Fibroblast of skin of left biceps (primary cell): ENCODE measurements around the gene NAP1L4.
A peak's percentile ranks its signal among the peaks of the same experiment; 100 is the strongest.
"Not testable (repeated sequence)": the region's sequence is repeated elsewhere in the genome, so short reads cannot be mapped to it uniquely, and the experiment has no call there.

ENCODE experiments used
- DNase-seq, 2 experiments: peaks; one replicate each; pipeline ENCODE4 v3.0.0-alpha.2; 2013; ENCODE audit warnings: low read depth in 2 of 2

NAP1L4 gene

DNA sequence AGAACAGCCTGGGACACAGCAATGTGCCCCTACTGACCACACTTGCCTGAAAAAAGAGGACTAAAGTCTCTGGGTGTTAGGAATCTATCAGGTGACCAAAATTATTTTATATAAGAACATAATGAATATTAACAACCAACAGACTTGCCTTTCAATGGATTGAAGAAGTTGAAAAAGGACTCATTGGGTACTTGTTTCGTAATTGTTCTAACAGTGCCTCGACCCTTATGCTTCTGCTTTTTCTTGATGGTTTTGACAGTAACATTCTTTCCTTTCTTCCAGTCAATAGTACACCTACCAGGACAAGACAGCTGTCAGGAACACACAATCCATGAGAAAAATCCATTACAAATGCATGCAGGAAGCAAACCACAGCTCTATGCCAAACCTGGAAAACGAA, 33.9 kb downstream of the NAP1L4 start:
- DNase-seq = no peak

DNA sequence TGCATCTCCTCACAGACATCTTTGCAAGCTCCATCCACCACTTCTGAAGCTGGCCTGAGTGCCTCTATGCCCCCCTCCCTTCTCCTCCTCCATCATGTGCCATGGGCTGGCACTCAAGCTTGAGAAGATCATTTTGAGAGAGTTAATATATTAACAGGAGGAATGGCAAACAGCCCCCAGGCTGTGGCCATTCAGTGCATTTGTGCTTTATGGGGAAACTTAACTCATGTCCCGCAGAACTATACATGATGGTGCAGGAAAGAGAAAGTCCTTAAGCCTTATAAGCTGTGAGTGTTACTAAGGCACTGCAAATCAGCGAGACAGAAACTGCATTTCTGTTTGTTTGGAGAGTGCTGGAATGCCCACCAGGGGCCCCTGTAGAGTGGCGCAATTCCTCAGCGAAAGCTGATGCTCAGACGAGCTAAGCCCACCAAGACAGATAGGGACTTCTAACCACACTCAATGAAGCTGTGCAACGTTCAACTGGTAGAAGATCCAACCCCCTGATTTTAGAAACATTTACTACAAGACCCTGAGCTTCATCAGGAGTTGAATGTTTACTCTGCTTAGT, 36.1 kb downstream of the NAP1L4 start:
- DNase-seq = no peak

DNA sequence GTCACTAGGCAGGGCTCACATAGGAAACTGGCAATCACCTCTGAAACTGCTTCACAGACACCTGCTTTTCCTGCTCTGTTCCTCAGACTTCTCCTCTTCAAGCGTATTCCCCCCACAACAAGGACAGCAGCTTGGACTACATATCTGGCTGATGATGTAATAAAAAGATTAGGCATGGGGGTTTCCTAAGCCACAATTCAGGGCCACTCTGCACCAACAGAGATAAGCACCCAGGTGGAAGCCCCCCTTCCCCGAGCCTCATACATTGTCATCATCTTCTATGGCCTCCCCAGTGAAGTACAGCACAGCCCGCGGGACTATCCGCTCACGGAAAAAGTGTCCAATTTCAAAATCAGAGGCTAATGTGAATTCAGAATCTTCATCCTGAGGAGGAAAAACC, 37.9 kb downstream of the NAP1L4 start:
- DNase-seq = no peak

DNA sequence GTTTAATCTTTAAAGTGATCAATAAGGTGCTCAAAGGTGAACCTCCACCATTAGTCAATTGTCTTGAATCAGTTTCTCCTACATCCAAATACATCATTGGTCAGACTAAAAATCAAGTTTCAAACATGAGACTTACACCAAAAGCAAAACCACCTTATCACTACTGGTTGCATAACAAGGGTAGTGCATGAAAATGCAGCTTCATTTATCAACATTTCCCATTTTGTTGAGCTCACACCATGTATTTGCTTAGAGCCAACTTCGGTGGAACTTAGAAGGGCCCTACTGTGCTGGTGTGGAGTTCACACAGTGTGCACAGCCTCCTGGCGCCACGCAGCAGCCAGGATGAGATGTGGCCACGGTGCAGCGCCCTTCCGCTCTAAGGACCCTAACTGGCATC, 39.8 kb downstream of the NAP1L4 start:
- no peak for DNase-seq

DNA sequence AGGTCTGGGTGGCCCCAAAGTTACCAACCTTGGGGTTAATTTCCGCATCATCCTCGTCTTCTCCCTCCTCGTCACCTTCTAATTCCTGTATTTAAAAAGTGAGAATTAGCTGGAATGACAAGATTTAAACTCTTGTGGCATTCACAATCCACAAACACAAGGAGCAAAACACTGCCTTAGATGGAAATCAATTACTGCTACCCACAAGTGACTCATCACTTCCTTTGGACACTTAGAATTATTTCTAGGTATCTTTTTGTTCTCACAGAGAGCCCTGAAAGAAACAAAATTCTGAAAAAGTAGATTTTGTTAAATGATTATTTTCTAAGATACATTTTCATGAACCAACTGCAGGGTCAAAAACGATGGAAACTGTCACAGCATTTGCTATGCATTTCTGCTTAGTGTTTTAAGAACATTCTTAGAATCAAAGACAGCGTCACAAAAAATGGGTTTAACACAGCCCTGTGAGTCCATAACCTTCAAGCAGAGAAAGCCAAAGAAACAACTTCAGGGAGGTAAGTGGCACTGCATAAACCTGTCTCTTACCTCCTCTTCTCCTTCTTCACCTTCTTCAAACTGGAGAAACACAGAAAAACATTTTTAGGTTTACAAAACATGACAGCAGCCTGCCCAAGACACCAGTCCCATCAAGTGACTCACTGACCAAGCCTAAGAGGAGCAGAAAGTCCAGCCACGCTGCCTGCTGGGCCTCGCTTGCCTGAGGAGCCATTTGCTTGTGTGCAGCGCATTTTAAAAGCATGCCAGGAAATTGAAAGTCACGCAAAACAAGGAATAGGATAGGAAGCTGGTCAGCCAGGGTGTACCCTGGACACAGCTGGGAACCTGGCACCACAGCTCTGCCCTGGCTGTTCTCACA, 40.7 kb downstream of the NAP1L4 start:
- peak; percentile 15 to 21 for DNase-seq

DNA sequence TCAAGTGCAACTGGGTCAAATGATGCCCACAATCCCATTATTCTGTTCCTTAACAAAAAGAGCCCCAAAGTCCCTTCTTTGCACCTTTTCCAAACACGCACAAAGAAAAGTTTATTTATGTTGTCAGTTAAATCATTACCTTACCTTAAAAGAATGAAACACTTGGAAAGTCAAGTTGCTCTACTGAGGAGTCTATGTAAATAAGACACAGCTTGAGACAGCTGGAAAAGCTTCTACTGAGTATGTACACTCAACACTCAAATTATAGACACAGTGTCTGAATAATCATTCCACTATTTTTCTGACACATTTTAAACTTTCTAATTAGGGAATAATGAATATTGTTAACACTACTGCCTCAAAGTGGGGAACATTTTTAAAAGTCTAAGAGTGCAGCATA, 41.3 kb downstream of the NAP1L4 start:
- no peak for DNase-seq

DNA sequence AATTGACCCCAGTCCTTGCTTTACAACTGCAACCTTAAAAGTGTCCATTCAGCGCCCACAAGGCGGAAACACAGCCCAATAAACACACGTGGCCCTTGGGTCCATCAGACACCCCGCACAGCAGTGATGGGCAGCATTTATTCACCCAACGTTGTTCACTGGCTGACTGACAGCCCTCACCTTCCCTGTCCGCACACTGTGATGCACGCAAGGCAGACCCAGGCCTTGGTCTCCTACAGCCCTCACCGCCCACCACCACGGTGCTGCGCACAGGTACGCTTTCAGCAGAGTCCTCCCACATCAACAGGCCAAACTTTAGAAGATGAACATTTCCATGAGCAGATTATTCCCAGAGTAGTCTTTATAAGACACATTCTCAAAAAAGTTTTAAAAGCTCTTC, 42.2 kb downstream of the NAP1L4 start:
- DNase-seq = no peak

DNA sequence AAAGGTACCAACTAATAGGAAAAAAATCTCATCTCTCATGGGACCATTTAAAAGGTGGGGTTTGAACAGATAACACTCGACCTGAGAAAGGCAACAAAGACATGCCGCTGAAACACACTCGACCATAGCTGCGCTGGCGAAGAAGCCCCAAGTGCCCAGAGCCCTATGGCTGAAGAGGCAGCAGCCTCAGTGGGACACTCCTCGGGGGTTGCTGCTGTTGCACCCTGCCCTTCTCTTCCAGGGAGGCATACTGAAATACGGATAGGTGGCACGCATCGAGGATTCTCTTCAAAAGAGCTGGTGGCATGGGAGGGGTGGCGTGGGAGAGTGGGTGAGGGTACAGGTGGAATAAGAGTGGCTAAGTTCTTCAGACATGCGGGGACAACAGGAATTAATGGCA, 44.4 kb downstream of the NAP1L4 start:
- no peak for DNase-seq

DNA sequence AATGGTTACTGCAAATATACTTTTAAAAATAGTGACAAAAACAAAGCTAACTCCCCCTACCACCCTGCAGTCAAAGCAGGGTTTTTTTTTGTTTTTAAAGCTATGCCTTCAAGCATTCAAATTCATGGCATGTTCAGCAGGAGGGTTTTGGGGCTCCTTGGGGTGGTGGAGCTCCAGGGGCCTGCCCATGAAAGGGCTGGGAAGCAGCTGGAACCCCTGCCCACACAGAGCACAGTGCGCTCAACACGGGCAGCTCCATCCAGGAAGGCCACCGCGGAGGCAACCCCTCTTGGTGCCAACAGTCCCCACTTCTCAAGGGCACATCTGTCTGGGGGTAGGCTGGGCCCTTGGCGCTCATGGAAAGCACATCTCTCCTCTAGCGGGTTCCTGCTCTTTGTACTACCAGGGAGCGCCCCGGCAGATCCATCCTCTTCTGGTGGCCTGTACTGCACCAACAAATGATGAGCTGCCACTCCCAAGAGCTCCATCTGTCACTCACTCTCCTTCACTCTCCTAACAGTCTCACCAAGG, 46.3 kb downstream of the NAP1L4 start:
- DNase-seq = no peak

DNA sequence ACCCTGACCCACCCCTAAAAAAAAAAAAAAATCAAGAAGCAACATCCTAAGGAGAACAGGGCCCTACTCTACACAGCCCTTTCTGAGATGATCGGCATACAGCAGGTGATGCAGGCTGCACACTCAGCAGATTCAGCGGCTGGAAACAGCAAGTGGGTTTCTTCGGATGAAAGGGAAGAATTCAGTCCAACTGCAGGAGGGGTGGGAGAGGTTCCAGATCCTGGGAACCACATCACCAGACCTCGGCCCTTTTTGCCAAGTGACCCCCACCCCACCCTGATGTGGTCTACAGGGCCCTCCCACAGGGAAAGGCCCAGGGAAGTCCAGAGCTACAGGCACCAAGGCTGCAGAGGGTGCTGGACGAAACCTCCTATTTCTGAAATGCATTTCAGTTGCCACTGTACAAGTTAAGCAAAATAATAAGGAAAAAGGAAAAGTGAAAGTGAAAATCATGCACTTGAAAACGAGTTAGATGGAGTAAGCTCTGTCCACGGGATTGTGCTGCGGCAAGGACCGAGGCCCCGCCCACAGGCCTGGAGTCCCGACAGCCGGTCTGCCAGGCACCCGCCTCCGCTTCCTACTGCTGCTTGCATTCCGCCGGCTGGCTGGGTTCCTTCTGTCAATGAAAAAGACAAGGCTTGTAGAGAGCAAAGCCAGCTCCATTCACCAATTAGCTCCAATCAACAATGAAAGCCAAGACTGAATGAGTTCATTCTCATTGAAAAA, 46.9 kb downstream of the NAP1L4 start:
- peak; percentile 41 to 43 for DNase-seq

DNA sequence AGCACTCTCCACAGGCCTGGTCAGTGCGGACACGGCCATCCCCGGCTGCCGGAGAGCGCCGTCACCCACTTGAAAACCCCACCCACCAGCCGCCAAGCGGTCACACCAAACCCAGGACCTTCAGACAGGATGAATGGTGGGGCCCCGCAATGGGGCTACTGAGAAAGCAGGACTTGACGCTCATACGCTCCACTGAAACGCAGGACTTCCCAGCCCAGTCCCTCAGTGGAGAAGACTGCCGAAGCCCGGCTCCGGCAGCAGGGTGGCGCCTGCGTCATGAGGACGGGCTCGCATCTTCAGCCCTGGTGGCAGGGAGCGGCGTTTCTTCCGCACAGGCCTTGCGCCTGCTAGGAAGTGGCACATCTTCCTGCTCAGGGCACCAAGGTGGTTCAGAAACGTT, 47.6 kb downstream of the NAP1L4 start:
- DNase-seq = no peak

DNA sequence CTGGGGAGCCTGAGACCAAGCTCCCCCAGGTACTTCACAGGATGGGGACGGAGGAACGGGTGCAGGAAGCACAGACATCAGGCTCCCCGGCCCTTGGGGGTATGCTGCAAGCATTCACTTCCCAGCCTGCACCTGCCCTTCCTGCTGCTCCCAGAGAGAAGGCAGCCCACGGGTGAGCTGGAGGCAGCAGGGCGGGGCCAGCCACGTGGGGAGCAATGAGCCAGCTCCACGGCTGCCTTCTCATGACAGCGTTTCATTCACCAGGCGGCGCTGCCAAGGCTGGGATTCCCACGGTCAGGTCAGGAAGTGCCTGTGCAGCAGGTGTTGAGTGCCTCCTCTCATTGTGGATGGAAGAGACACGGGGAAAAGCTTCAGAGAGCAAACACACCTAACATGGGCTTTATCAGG, 48.4 kb downstream of the NAP1L4 start:
- no peak for DNase-seq

DNA sequence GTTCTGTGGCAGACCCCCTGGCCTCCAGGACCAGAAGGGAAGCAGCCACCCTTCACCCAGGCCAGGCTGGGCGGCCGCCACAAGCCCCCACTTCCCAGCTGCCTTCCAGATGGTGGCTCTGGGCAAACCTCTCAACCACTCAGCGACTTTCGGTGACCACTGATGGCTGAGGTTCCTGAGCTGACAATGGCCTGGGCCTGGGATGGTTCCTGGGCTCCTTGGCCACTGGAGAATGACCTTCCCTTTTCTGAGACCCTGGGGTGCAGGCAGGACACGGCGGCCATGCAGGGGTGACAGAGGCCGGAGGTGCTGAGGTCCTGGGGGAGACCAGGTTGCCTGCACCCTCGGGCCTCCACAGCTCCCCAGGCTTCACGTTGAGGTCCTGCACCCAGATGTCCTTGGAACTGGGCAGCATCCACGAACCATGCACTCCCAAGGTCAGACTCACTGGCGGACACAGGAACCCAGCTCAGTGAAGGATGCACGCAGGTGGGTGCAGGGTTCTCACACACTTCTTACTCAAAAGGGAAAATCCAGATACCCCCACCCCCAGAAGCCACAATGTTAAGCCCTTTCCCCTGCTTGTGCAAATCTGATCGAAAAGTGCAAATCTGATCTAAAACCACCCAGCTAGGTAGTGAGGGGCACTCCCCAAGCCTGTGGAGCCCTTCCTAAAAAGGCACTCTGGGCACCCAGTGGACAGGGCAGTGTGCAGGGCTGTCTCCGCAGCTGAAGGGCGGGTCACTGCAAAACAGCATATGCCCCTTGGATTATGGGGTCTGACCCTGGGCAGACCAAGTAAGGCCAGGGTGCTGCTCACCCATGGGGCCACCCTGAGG, 49.0 kb downstream of the NAP1L4 start:
- DNase-seq = no peak

DNA sequence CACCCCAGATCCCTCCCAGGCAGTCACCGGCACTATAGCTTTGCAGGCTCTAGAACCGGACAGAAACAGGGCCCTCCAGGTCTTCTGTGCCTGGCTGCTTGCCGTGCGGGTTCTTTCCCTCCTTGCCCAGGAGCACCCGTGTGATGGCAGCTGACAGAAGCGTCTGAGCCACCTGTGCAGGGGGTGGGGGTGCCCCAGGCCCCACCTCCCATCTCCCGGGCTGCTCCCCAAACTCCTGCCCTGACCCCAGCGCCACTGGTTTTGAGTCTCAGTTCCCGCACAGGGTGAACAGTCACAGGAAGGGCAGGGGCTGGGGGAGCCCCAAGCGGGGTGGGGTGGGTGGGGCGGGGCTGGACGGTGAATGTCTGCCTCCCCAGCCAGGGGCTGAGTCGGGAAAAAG, 49.7 kb downstream of the NAP1L4 start:
- DNase-seq = no peak

DNA sequence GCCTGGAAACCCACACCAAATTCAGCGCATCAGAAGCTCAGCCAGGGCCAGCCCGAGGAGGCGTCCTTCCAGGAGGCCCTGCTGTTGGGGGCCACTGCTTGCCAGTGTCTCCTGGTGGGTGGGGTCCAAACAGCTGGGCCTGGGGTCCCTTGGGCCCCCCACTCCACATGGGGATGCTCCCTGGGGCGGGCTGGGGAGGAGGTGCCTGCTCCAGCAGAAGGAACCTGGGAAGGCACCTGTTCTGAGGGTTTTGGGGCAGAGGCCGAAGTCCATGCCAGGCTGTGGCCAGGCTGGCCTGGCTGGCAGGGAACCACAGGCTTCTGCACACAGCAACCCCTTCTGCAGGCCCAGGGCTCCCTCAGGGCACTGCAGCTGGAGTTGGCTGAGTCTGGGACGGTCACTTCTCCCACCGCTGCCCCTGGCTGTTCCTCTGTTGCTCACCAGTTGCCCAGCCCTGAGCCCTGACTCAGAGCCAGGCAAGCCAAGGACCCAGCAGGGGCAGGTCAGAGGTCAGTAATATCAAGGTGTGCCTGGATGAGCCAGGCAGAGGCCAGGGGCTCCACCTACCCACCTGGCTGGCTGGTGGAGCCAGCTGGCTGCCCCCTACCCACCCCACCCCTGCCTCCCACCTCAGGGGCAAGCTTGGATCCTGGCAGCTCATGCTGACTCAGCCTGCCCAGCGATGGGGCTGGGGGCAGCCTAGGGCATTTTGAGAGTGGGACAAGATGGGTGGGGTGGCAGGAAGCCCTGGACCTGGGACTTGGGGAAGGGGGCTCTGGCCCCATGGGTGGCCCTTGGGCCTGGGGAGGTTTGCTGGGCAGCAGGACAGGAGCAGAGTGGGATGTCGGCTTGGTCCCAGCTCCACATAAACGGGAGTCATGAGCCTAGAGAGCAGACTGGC, 51.0 kb downstream of the NAP1L4 start:
- DNase-seq = no peak

DNA sequence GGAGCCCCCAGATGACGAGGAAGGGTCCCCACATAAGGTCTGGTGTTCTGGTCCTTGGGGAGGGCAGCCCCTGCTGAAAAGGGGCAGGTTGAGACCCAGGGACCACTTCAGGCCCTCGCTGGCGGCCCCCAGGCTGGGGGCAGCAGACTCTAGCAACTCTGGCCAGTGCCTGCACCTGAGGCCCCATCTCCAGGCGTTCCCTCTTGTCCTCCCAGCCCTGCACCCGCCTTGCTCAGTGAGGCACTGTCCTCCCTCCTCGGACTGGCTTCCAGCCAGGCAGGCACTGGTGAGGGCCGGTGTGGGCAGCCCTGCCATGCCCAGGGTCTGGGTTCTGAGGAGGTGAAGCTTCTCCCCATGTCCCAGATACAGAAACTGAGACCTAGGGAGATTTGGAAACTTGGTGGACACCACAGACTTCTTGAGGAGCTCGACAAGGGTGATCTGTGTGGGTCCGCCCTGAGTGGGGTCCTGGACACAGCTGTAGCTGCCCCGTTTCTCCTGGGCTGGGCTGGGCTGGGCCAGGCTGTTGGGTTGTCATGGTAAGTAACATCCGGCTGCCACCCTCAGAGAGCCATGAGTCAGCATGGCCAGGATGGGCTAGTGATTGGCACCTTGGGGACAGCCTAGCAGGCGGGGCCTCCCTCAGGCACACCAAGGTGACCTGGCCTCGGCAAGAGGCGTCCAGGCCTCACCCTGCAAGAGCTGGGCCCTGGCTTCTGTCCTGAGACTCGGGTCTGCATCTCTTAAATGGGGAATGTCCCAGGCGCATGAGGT, 51.8 kb downstream of the NAP1L4 start:
- no peak for DNase-seq

DNA sequence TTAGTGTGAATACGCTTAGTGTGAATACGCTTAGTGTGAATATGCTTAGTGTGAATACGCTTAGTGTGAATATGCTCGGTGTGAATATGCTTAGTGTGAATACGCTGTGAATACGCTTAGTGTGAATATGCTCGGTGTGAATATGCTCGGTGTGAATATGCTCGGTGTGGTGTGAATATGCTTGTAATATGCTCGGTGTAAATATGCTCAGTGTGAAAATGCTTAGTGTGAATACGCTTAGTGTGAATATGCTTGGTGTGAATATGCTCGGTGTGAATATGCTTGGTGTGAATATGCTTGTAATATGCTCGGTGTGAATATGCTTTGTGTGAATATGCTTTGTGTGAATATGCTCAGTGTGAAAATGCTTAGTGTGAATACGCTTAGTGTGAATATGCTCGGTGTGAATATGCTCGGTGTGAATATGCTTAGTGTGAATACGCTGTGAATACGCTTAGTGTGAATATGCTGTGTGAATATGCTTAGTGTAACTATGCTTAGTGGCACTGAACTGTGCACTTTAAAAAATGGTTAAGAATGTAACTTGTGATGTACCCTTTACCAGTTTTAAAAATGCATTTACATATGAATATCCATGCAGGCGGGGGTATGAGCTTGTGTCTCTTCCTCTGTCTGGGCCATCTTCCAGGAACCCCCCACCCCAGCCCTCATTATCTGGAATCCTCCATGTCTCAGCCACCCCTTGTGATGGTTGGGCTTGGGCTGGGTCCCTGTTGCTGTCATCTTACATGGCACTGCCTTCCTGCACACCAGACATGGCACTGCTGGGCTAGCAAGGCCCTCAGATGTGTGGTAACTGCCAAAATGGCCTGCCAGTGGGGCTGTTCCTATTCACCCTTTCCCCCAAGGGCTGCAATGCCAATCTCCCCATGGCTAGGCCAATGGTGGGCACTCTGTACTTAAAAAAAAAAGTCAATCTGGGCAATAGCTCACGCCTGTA, 53.4 kb downstream of the NAP1L4 start:
- DNase-seq = not testable (repeated sequence)

DNA sequence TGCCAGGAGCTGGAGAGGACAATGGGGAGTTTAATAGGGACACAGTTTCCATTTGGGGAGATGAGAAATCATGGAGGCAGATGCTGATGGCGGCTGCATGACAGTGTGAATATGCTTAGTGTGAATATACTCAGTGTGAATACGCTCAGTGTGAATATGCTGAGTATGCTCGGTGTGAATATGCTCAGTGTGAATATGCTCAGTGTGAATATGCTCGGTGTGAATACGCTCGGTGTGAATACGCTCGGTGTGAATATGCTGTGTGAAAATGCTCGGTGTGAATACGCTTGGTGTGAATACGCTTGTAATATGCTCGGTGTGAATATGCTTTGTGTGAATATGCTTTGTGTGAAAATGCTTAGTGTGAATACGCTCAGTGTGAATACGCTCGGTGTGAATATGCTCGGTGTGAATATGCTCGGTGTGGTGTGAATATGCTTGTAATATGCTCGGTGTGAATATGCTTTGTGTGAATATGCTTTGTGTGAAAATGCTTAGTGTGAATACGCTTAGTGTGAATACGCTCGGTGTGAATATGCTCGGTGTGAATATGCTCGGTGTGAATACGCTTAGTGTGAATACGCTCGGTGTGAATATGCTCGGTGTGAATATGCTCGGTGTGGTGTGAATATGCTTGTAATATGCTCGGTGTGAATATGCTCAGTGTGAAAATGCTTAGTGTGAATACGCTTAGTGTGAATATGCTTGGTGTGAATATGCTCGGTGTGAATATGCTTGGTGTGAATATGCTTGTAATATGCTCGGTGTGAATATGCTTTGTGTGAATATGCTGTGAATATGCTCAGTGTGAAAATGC, 54.3 kb downstream of the NAP1L4 start:
- not testable (repeated sequence) for DNase-seq
